ENCODE results near the gene KCNH1. TPM values are rescaled to one million over a fixed set of nuclear protein-coding genes. Genes with fewer than 3 reads are reported as not detected.

Gene KCNH1
- total RNA-seq, 1 experiment from 2014 or later = not detected

- POLR2A ChIA-PET = no interaction called here
- H3K4me1 ChIP-seq (ENCODE audit: control insufficient read depth in 1 of 2, insufficient read depth in 2 of 2, low read length in 2 of 2) = no peaks in the 10 kb centered on the region
- TF ChIP-seq EGR1 (IDR thresholded peaks at IDR 0.05; ENCODE audit: low read depth) (no peak), ELF1 (IDR thresholded peaks at IDR 0.05; ENCODE audit: borderline replicate concordance, low read depth) (no peak), YY1 (IDR thresholded peaks at IDR 0.05; ENCODE audit: extremely low read depth, insufficient replicate concordance, low read depth, low read length) (no peak), SRF (IDR thresholded peaks at IDR 0.05; ENCODE audit: low read depth) (no peak), CBX3 (IDR thresholded peaks at IDR 0.05; ENCODE audit: low read depth) (no peak), EZH2 (IDR thresholded peaks at IDR 0.05) (no peak), ZFX (IDR thresholded peaks at IDR 0.05) (no peak), CEBPB (IDR thresholded peaks at IDR 0.05; ENCODE audit: low read depth) (no peak), POLR2A (IDR thresholded peaks at IDR 0.05; ENCODE audit: borderline replicate concordance, extremely low read depth, insufficient read depth, insufficient read length) (no peak)
- H3K9me2 ChIP-seq (ENCODE audit: insufficient read depth) = no peaks in the 10 kb centered on the region
- H3K27me3 ChIP-seq (ENCODE audit: insufficient read depth, low read length) = 0 out of 2 replicates have a peak, but pooled peaks cover 4% of the 10 kb centered on the region
- intact Hi-C loops (cut with micrococcal nuclease) = no loop called here
- ATAC-seq (no peak), DNase-seq (ENCODE audit: low read depth, low spot score) (no peak)
- no TSS peak for BruUV-seq (replicated peaks)
- H3K27ac ChIP-seq (ENCODE audit: low read depth, low read length) = no peak overlapping the region
- no peak overlapping the region for H3K4me2 ChIP-seq (ENCODE audit: low read length)
- CTCF ChIA-PET = no interaction called here
- RAD21 ChIA-PET (ENCODE audit: low non-redundant PET in 1 of 2, low total read pairs in 2 of 2, uncharacterized antibody in 2 of 2, unreplicated experiment in 2 of 2) = no interaction called here
- no peaks in the 10 kb centered on the region for H3K79me2 ChIP-seq (ENCODE audit: insufficient read depth, low read length)
- no peaks in the 10 kb centered on the region for H4K20me1 ChIP-seq (ENCODE audit: insufficient read depth)
- no peak overlapping the region for H3K9ac ChIP-seq (ENCODE audit: low read length)
- no peak overlapping the region for H3K4me3 ChIP-seq (replicated peaks in 1 of 2; ENCODE audit: low read depth in 1 of 2, low read length in 2 of 2)
- no peak overlapping the region for H2AFZ ChIP-seq (ENCODE audit: low read depth, low read length, poor library complexity, severe bottlenecking)
- H3K36me3 ChIP-seq (ENCODE audit: control insufficient read depth in 1 of 2, insufficient read depth in 2 of 2, low read length in 2 of 2) = no peaks in the 10 kb centered on the region
- no peaks in the 10 kb centered on the region; a peak in 1 of 4 replicates for H3K9me3 ChIP-seq (ENCODE audit: control insufficient read depth in 1 of 2, insufficient read depth in 1 of 2, low read depth in 1 of 2, low read length in 2 of 2)
Observed at GRCh38 chr1:210657806-210658205, 476.1 kb downstream of the KCNH1 start.

DNA sequence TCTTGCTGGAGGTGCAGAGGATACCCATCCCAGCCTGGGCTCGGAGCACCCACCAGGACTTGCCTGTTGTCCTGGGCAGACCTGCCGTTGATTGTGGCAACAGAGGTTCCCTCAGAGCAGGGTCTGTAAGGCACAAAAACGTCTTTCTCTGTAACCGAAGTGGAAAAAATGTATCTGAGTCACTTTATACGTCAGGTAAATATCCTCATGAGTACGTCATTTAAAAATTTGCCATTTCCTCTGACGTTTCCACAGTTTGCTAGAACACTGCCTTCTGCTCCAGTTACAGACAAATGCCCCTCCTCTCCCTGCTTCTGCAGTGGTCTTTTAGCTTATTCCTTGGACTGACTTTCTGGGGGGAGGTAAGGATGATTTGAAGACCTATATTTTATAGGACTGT lies 478.4 kb downstream of the KCNH1 start:
- H3K4me2 ChIP-seq (ENCODE audit: low read length) = no peak overlapping the region

More for the DNA sequence above, 478.4 kb downstream of the KCNH1 start:
- Histone ChIP-seq H4K20me1 (ENCODE audit: insufficient read depth) (no peaks in the 10 kb centered on the region), H2AFZ (ENCODE audit: low read depth, low read length, poor library complexity, severe bottlenecking) (no peak overlapping the region), H3K9me2 (ENCODE audit: insufficient read depth) (no peaks in the 10 kb centered on the region), H3K9ac (ENCODE audit: low read length) (no peak overlapping the region), H3K27me3 (ENCODE audit: insufficient read depth, low read length) (0 out of 2 replicates have a peak, but pooled peaks cover 4% of the 10 kb centered on the region), H3K4me3 (replicated peaks in 1 of 2; ENCODE audit: low read depth in 1 of 2, low read length in 2 of 2) (no peak overlapping the region), H3K27ac (ENCODE audit: low read depth, low read length) (no peak overlapping the region), H3K9me3 (ENCODE audit: control insufficient read depth in 1 of 2, insufficient read depth in 1 of 2, low read depth in 1 of 2, low read length in 2 of 2) (no peaks in the 10 kb centered on the region; a peak in 1 of 4 replicates), H3K4me1 (ENCODE audit: control insufficient read depth in 1 of 2, insufficient read depth in 2 of 2, low read length in 2 of 2) (no peaks in the 10 kb centered on the region), H3K36me3 (ENCODE audit: control insufficient read depth in 1 of 2, insufficient read depth in 2 of 2, low read length in 2 of 2) (no peaks in the 10 kb centered on the region), H3K79me2 (ENCODE audit: insufficient read depth, low read length) (no peaks in the 10 kb centered on the region)
- ATAC-seq (no peak), DNase-seq (ENCODE audit: low read depth, low spot score) (no peak)
- BruUV-seq (replicated peaks) = no TSS peak
- intact Hi-C loops (cut with micrococcal nuclease) = no loop called here
- no peak for TF ChIP-seq SP1 (IDR thresholded peaks at IDR 0.05; ENCODE audit: low read depth)
- no peak for TF ChIP-seq JUND (IDR thresholded peaks at IDR 0.05)
- no peak for TF ChIP-seq EZH2 (IDR thresholded peaks at IDR 0.05)
- TF ChIP-seq REST (IDR thresholded peaks at IDR 0.05; ENCODE audit: low read depth) = no peak
- ChIA-PET POLR2A (no interaction called here), CTCF (no interaction called here), RAD21 (ENCODE audit: low non-redundant PET in 1 of 2, low total read pairs in 2 of 2, uncharacterized antibody in 2 of 2, unreplicated experiment in 2 of 2) (no interaction called here)

All from HCT116 (cell line).